RWPE2 (cell line): ENCODE data around the gene ZNF99.

Source experiments
- ATAC-seq: fragments of 200-7000 bp; cut with Tn5 transposase; 3 replicates; pipeline ENCODE4 v1.9.1; 2021; ENCODE audit warnings: low read depth
- DNase-seq: peaks from one replicate; pipeline ENCODE4 v3.0.0-alpha.2; 2020; ENCODE audit warnings: low spot score
- H3K27ac ChIP-seq: fragments of 450-650 bp; 2 replicates; pipeline ENCODE4 v1.5.1; 2017; ENCODE audit warnings: mild to moderate bottlenecking; ENCODE audit not compliant: poor library complexity, severe bottlenecking
- H3K27me3 ChIP-seq: fragments of 250-450 bp; sonication (Bioruptor Pico); 2 replicates; pipeline ENCODE4 v1.5.1; 2021; ENCODE audit warnings: mild to moderate bottlenecking, moderate library complexity; ENCODE audit not compliant: insufficient read depth, poor library complexity, severe bottlenecking
- H3K36me3 ChIP-seq: fragments of 250-450 bp; sonication (Bioruptor Pico); 2 replicates; pipeline ENCODE4 v1.5.1; 2020; ENCODE audit warnings: low read depth, mild to moderate bottlenecking, moderate library complexity
- H3K4me1 ChIP-seq: fragments of 250-450 bp; sonication (Bioruptor Pico); 2 replicates; pipeline ENCODE4 v1.5.1; 2021; ENCODE audit warnings: mild to moderate bottlenecking, moderate library complexity; ENCODE audit not compliant: insufficient read depth, poor library complexity, severe bottlenecking
- H3K4me3 ChIP-seq: fragments of 250-450 bp; sonication (Bioruptor Pico); 2 replicates; pipeline ENCODE4 v1.5.1; 2021; ENCODE audit warnings: mild to moderate bottlenecking, moderate library complexity; ENCODE audit not compliant: severe bottlenecking
- H3K9me3 ChIP-seq: fragments of 250-450 bp; sonication (Bioruptor Pico); 2 replicates; pipeline ENCODE4 v1.5.1; 2021; ENCODE audit warnings: mild to moderate bottlenecking, moderate library complexity; ENCODE audit not compliant: severe bottlenecking
- CTCF ChIP-seq: fragments of 450-650 bp; IDR thresholded peaks from one replicate; pipeline ENCODE4 v1.5.1; 2017; ENCODE audit warnings: mild to moderate bottlenecking, moderate library complexity; ENCODE audit not compliant: poor library complexity, severe bottlenecking

Gene ZNF99

DNA sequence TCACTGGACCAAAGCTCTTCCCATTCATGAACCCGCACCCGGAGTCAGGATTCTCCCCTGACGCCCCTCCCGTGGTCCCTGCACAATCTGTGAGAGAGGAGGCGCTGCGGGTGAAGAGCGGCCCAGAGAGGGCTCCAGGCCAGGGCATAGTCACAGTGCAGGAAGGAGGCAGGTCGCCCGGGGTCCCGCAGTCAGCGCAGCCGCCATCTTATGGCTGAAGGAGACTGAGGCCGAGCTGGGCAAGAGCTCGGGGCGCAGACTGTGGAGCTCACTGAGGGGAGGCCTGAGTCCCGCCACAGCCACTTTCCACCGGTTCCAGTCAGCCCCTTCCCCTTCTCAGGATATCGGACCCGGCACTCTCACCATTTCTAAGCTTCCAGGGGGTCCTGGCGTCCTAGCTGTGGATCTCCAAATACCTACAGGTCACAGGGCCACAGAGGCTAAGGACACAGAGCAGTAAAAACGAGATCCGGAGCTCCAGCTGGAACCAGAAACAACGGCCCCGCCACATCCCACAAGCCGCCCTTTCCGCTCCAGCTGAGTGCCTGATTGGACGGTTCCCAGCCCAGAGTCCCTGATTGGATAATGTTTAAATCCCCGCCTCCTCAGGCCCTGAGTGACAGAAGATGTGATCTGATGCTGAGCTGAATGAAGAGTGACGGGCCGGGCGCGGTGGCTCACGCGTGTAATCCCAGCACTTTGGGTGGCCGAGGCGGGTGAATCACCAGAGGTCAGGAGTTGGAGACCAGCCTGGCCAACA, at the start of gene ZNF99:
ZNF99 (minus strand) TSS at position 501 of the 760 bp plus-strand sequence; CDS start at position 366, 135 bp downstream.
- Histone ChIP-seq H3K27ac (no peak within 1 kb of the TSS), H3K27me3 (no peaks in the 10 kb centered on the region), H3K4me3 (no peak within 1 kb of the TSS), H3K36me3 (no peaks in the 10 kb centered on the region), H3K4me1 (no peaks in the 10 kb centered on the region), H3K9me3 (no peaks in the 10 kb centered on the region)
- ATAC-seq (no peak), DNase-seq (no peak)
- no peak for TF ChIP-seq CTCF

- DNase-seq: no peak
These were observed 48.2 kb upstream of the ZNF99 start, which contains the start of gene ZNF723 for GRCh38 chr19:22832031-22832762. TSS of gene ZNF723 (plus strand) at chr19:22832291. CDS start at chr19:22832380, 89 bp downstream.

GRCh38 chr19:22831211-22831610, 47.3 kb upstream of the ZNF99 start:
- DNase-seq (no peak), ATAC-seq (no peak)
- no peaks in the 10 kb centered on the region for H3K36me3 ChIP-seq
- no peaks in the 10 kb centered on the region for H3K27me3 ChIP-seq
- H3K4me3 ChIP-seq: no peak overlapping the region
- H3K9me3 ChIP-seq: peaks cover 8% of the 10 kb centered on the region
- H3K27ac ChIP-seq: no peak overlapping the region
- H3K4me1 ChIP-seq: no peaks in the 10 kb centered on the region
- no peak for TF ChIP-seq CTCF

More at GRCh38 chr19:22832031-22832762, 48.2 kb upstream of the ZNF99 start, which contains the start of gene ZNF723:
- no peaks in the 10 kb centered on the region for H3K36me3 ChIP-seq
- no peak for ATAC-seq
- H3K9me3 ChIP-seq: peaks cover 8% of the 10 kb centered on the region
- H3K27me3 ChIP-seq: no peaks in the 10 kb centered on the region
- no peak for TF ChIP-seq CTCF
- H3K4me3 ChIP-seq: no peak within 1 kb of the TSS
- no peaks in the 10 kb centered on the region for H3K4me1 ChIP-seq
- no peak within 1 kb of the TSS for H3K27ac ChIP-seq

- Histone ChIP-seq H3K4me1 (no peaks in the 10 kb centered on the region), H3K27me3 (no peaks in the 10 kb centered on the region), H3K4me3 (no peak overlapping the region), H3K36me3 (no peaks in the 10 kb centered on the region), H3K9me3 (peaks cover 5% of the 10 kb centered on the region), H3K27ac (no peak overlapping the region)
- no peak for DNase-seq
- no peak for ATAC-seq
- no peak for TF ChIP-seq CTCF
These were observed 30.2 kb upstream of the ZNF99 start for GRCh38 chr19:22814124-22814523.
